Ascending aorta (tissue), 2 donors: ENCODE results near the gene TBC1D1. TPM values are rescaled to one million over a fixed set of nuclear protein-coding genes. Genes with fewer than 3 reads are reported as not detected.
A peak's percentile ranks its signal among the peaks of the same experiment; 100 is the strongest.

ENCODE experiments used
- DNase-seq, 2 donors: peaks; one replicate each; pipeline ENCODE4 v3.0.0-alpha.2; 2019; ENCODE audit warnings: low spot score in 2 of 2
- H3K27ac ChIP-seq, 2 donors: fragments of 200-600 bp; sonication (generic); one replicate each; pipeline ENCODE4 v1.5.1; 2016 to 2017; ENCODE audit warnings: mild to moderate bottlenecking in 1 of 2
- H3K27me3 ChIP-seq: fragments of 200-600 bp; sonication (generic); one replicate; pipeline ENCODE4 v1.5.1; 2017
- H3K36me3 ChIP-seq, 2 donors: fragments of 200-600 bp; sonication (generic); one replicate each; pipeline ENCODE4 v1.5.1; 2016
- H3K4me1 ChIP-seq, 2 donors: fragments of 200-600 bp; sonication (generic); one replicate each; pipeline ENCODE4 v1.5.1; 2016 to 2017; ENCODE audit warnings: mild to moderate bottlenecking in 1 of 2
- H3K4me3 ChIP-seq, 2 donors: fragments of 200-600 bp; sonication (generic); one replicate each; pipeline ENCODE4 v1.5.1; 2016 to 2017; ENCODE audit warnings: mild to moderate bottlenecking in 1 of 2
- H3K9me3 ChIP-seq, 2 donors: fragments of 200-600 bp; sonication (generic); one replicate each; pipeline ENCODE4 v1.5.1; 2016
- intact Hi-C: fragments of 100-400 bp; cut with DNase I; formaldehyde crosslinking; loops from one replicate; pipeline ENCODE4 v1.15.1; 2023
- total RNA-seq: library from RNA; depleted of rRNA; stranded (reverse); fragments of >200 nt; gene quantifications from one replicate; pipeline ENCODE4 v1.1.0, GENCODE V29; 2016
- TF ChIP-seq, protein P1 (sequence below), 3 experiments: fragments of 200-600 bp in 2 of 3; fragments of 450-650 bp in 1 of 3; sonication (generic) in 2 of 3; IDR thresholded peaks; one replicate each; pipeline ENCODE4 v1.5.1; 2016 to 2019; ENCODE audit warnings: antibody characterized with exemption in 3 of 3, mild to moderate bottlenecking in 1 of 3, moderate library complexity in 1 of 3

Gene TBC1D1
- total RNA-seq, 1 donor from 2014 or later: 132 TPM

GRCh38 chr4:38154681-38155588 lies 264.1 kb downstream of the TBC1D1 start:
- TF ChIP-seq, protein P1, sequence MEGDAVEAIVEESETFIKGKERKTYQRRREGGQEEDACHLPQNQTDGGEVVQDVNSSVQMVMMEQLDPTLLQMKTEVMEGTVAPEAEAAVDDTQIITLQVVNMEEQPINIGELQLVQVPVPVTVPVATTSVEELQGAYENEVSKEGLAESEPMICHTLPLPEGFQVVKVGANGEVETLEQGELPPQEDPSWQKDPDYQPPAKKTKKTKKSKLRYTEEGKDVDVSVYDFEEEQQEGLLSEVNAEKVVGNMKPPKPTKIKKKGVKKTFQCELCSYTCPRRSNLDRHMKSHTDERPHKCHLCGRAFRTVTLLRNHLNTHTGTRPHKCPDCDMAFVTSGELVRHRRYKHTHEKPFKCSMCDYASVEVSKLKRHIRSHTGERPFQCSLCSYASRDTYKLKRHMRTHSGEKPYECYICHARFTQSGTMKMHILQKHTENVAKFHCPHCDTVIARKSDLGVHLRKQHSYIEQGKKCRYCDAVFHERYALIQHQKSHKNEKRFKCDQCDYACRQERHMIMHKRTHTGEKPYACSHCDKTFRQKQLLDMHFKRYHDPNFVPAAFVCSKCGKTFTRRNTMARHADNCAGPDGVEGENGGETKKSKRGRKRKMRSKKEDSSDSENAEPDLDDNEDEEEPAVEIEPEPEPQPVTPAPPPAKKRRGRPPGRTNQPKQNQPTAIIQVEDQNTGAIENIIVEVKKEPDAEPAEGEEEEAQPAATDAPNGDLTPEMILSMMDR (IDR thresholded peaks at IDR 0.05): no peak
- intact Hi-C loops: no loop called here
- peaks cover 3 to 6% of the 10 kb centered on the region in 2 donors for H3K4me1 ChIP-seq
- peak overlapping the region; percentile 34 to 36 for H3K27ac ChIP-seq
- H3K27me3 ChIP-seq: no peaks in the 10 kb centered on the region
- H3K4me3 ChIP-seq: no peak overlapping the region
- H3K9me3 ChIP-seq: no peaks in the 10 kb centered on the region
- DNase-seq: peak in 1 of 2 donors; percentile 62
- H3K36me3 ChIP-seq: no peaks in the 10 kb centered on the region

DNA sequence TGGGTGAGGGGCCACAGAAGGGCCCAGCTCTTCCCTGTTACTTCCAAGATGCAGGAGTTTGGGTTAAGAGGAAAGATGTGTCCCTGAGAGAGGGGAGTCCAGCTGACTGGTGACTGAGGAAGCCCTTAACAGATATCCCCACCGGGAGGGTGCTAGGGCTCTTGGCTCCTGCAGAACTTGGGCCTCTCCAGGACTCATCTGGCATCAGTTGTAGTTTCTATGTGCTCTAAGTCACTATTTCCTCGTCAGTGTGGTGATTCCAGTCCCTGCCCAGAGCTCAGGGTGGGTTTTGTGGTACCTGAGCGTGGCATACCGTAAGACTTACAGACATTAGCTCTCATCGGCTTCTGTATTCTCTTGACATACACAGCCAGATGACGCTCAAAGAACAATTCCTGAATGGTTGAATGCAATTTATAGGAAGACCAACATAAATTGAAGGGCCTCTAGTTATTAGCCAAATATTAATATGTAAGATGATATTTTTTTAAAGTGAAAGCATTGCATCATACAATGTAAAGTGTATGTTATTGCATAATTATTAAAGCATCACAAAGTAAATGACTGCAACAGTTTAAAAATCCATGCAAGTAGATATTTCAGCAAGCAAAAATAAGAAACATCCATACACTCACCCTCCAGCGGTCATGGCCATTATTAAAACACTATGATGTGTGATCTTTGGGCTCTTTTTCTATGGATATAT lies 264.9 kb downstream of the TBC1D1 start:
- Histone ChIP-seq H3K4me1 (peaks cover 3 to 4% of the 10 kb centered on the region in 2 donors), H3K27ac (no peak overlapping the region), H3K4me3 (no peak overlapping the region), H3K9me3 (no peaks in the 10 kb centered on the region), H3K27me3 (no peaks in the 10 kb centered on the region), H3K36me3 (no peaks in the 10 kb centered on the region)
- DNase-seq: no peak
- TF ChIP-seq, protein P1 (IDR thresholded peaks at IDR 0.05): no peak
- intact Hi-C loops: no loop called here

DNA sequence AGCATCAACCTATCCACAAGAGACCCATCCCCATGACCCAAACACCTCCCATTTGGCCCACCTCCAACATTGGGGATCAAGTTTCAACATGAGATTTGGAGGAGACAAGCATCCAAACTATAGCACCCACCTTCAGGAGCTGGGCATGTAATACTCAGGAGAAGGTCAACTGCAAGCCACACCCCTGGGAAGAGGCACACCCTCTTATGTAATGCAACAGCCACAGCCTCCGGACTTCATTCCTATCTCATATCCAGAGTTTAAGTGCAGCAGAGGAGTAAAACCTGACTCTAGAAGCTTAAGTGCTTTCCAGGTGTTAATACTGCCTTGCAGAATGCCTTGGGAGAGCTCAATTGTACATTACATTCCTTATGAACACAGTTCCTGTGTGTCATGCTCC lies 266.7 kb downstream of the TBC1D1 start:
- no peak overlapping the region for H3K4me3 ChIP-seq
- H3K36me3 ChIP-seq: no peaks in the 10 kb centered on the region
- H3K27ac ChIP-seq: no peak overlapping the region
- intact Hi-C loops: no loop called here
- H3K4me1 ChIP-seq: peaks cover 3 to 6% of the 10 kb centered on the region in 2 donors
- peak in 1 of 2 donors; percentile 25 for DNase-seq
- H3K27me3 ChIP-seq: no peaks in the 10 kb centered on the region
- H3K9me3 ChIP-seq: no peaks in the 10 kb centered on the region
- TF ChIP-seq, protein P1 (IDR thresholded peaks at IDR 0.05): no peak

DNA sequence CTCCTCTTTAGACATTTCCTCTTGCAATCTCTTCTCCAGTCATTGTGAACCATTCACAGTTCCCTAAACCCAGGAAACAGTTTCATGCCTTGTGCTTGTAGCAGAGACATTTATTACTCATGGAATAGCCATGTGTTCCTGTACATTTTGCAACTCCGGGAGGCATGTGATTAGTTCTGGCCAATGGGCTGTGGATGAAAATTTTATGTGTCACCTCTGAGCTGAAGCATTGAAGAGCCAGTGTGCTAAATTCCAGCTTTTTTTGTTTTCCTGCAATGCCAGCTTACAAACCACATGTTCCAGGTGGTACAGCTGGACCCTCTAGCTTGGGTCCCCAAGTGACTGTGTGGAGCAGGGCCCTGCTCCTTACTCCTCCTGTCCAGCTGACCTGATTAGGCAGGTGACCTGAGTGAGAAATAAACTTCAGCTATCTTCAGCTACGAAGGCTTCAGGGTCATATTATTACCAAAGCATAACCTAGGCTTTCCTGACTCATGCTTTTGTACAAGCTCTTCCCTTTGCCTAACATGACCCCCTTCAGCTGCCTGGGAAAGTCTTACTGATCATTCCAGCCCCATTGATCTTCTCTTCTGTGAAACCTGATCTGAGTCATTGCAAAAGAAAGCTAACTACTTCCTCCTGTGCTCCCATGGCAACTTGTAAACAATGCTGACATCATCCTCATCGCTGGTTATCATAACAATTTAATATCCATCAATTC lies 269.8 kb downstream of the TBC1D1 start:
- Histone ChIP-seq H3K27me3 (no peaks in the 10 kb centered on the region), H3K4me3 (no peak overlapping the region), H3K36me3 (no peaks in the 10 kb centered on the region), H3K27ac (peak overlapping the region in 1 of 2 donors; percentile 18), H3K4me1 (peaks cover 0 to 6% of the 10 kb centered on the region in 2 donors), H3K9me3 (no peaks in the 10 kb centered on the region)
- intact Hi-C loops: no loop called here
- TF ChIP-seq, protein P1 (IDR thresholded peaks at IDR 0.05): no peak
- peak in 1 of 2 donors; percentile 83 for DNase-seq
